Parathyroid adenoma (tissue), 2 donors: ENCODE results near the gene SPINT2.

ENCODE experiments used
- H2AFZ ChIP-seq: fragments of 300-600 bp; sonication (generic); one replicate; pipeline ENCODE4 v1.7.0; 2017; ENCODE audit warnings: antibody characterized with exemption, mild to moderate bottlenecking
- H3K27ac ChIP-seq: fragments of 300-600 bp; sonication (generic); one replicate; pipeline ENCODE4 v1.7.0; 2017
- H3K27me3 ChIP-seq: fragments of 300-600 bp; sonication (generic); one replicate; pipeline ENCODE4 v1.7.0; 2017; ENCODE audit warnings: low read length; ENCODE audit not compliant: control insufficient read depth, insufficient read depth
- H3K36me3 ChIP-seq: fragments of 300-600 bp; sonication (generic); one replicate; pipeline ENCODE4 v1.7.0; 2017; ENCODE audit warnings: low read length; ENCODE audit not compliant: control insufficient read depth, insufficient read depth
- H3K4me1 ChIP-seq: fragments of 300-600 bp; sonication (generic); one replicate; pipeline ENCODE4 v1.7.0; 2017; ENCODE audit warnings: control low read depth
- H3K4me2 ChIP-seq: fragments of 300-600 bp; sonication (generic); one replicate; pipeline ENCODE4 v1.7.0; 2017; ENCODE audit warnings: low read length
- H3K4me3 ChIP-seq: fragments of 300-600 bp; sonication (generic); one replicate; pipeline ENCODE4 v1.7.0; 2017; ENCODE audit warnings: low read depth, low read length
- H3K79me2 ChIP-seq: fragments of 300-600 bp; sonication (generic); one replicate; pipeline ENCODE4 v1.7.0; 2017; ENCODE audit warnings: control low read depth
- H3K9ac ChIP-seq: fragments of 300-600 bp; sonication (generic); one replicate; pipeline ENCODE4 v1.7.0; 2017; ENCODE audit warnings: mild to moderate bottlenecking
- H3K9me3 ChIP-seq: fragments of 300-600 bp; sonication (generic); one replicate; pipeline ENCODE4 v1.7.0; 2017; ENCODE audit warnings: low read length; ENCODE audit not compliant: control insufficient read depth
- CTCF ChIP-seq: fragments of 300-600 bp; sonication (generic); IDR thresholded peaks from one replicate; pipeline ENCODE4 v1.7.0; 2017; ENCODE audit warnings: antibody characterized with exemption, mild to moderate bottlenecking
- donor health status: primary hyperparathyroidism.

Gene SPINT2

GRCh38 chr19:38289955-38290354, 25.6 kb downstream of the SPINT2 start:
- no peaks in the 10 kb centered on the region for H3K9me3 ChIP-seq
- H3K36me3 ChIP-seq, result no peaks in the 10 kb centered on the region
- H3K79me2 ChIP-seq, result peaks cover 42% of the 10 kb centered on the region
- H3K4me3 ChIP-seq, result no peak overlapping the region
- TF ChIP-seq CTCF, result no peak
- no peak overlapping the region for H2AFZ ChIP-seq
- no peak overlapping the region for H3K4me2 ChIP-seq
- no peaks in the 10 kb centered on the region for H3K4me1 ChIP-seq
- H3K27ac ChIP-seq, result no peak overlapping the region
- H3K27me3 ChIP-seq, result no peaks in the 10 kb centered on the region
- H3K9ac ChIP-seq, result no peak overlapping the region

- H3K27ac ChIP-seq, result no peak overlapping the region
- no peak for TF ChIP-seq CTCF
These were observed 26.3 kb downstream of the SPINT2 start for GRCh38 chr19:38290631-38291147.

GRCh38 chr19:38291855-38292254, 27.5 kb downstream of the SPINT2 start:
- no peak for TF ChIP-seq CTCF
- Histone ChIP-seq H3K36me3 (no peaks in the 10 kb centered on the region), H3K9me3 (no peaks in the 10 kb centered on the region), H3K27me3 (no peaks in the 10 kb centered on the region), H3K27ac (no peak overlapping the region), H3K9ac (no peak overlapping the region), H2AFZ (no peak overlapping the region), H3K4me2 (no peak overlapping the region), H3K4me1 (no peaks in the 10 kb centered on the region), H3K4me3 (no peak overlapping the region), H3K79me2 (peaks cover 23% of the 10 kb centered on the region)

More at GRCh38 chr19:38290631-38291147, 26.3 kb downstream of the SPINT2 start:
- H3K4me2 ChIP-seq, result no peak overlapping the region
- H3K9me3 ChIP-seq, result no peaks in the 10 kb centered on the region
- H3K79me2 ChIP-seq, result peaks cover 34% of the 10 kb centered on the region
- no peaks in the 10 kb centered on the region for H3K27me3 ChIP-seq
- no peaks in the 10 kb centered on the region for H3K4me1 ChIP-seq
- H3K36me3 ChIP-seq, result no peaks in the 10 kb centered on the region
- H2AFZ ChIP-seq, result no peak overlapping the region
- no peak overlapping the region for H3K4me3 ChIP-seq
- no peak overlapping the region for H3K9ac ChIP-seq

GRCh38 chr19:38293281-38293680, 28.9 kb downstream of the SPINT2 start:
- Histone ChIP-seq H3K27me3 (no peaks in the 10 kb centered on the region), H3K27ac (no peak overlapping the region), H3K4me1 (no peaks in the 10 kb centered on the region), H3K36me3 (no peaks in the 10 kb centered on the region), H2AFZ (no peak overlapping the region), H3K4me2 (no peak overlapping the region), H3K9ac (no peak overlapping the region), H3K4me3 (no peak overlapping the region), H3K79me2 (peaks cover 13% of the 10 kb centered on the region), H3K9me3 (no peaks in the 10 kb centered on the region)
- no peak for TF ChIP-seq CTCF

GRCh38 chr19:38294090-38294489, 29.7 kb downstream of the SPINT2 start:
- Histone ChIP-seq H3K4me3 (no peak overlapping the region), H3K4me1 (no peaks in the 10 kb centered on the region), H3K27ac (no peak overlapping the region), H3K4me2 (no peak overlapping the region), H3K36me3 (no peaks in the 10 kb centered on the region), H3K9ac (no peak overlapping the region), H3K27me3 (no peaks in the 10 kb centered on the region), H2AFZ (no peak overlapping the region), H3K79me2 (peaks cover 7% of the 10 kb centered on the region), H3K9me3 (no peaks in the 10 kb centered on the region)
- no peak for TF ChIP-seq CTCF
